Stromal cell of bone marrow (primary cell): ENCODE measurements around the gene PEX10.
"Not testable (repeated sequence)": the region's sequence is repeated elsewhere in the genome, so short reads cannot be mapped to it uniquely, and the experiment has no call there.

Experiments
- DNase-seq: peaks from one replicate; pipeline ENCODE4 v3.0.0-alpha.2; 2012; ENCODE audit warnings: low read depth

Gene PEX10

GRCh38 chr1:2443277-2444137 lies 31.1 kb upstream of the PEX10 start:
- no peak for DNase-seq

- no peak for DNase-seq
Measured at GRCh38 chr1:2442661-2443060, 30.3 kb upstream of the PEX10 start.

DNA sequence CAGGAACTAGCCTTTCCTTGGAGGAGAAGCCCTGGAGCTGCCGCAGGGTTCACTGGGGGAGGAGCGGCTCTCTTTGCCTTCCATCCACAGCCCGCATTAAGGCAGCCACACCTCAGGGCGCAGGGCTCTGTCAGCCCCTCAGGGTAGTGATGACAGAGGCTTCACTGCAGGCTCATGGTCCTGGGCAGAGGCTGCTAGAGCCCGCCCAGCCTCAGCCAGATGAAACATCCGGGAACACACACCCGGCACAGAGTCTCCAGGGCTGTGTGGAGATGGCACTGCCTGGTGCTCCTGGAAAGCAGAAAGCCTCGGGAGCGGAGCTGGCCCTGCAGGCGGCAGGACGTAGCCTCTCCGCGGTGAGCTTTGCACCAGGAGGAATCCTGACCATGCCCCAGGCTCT lies 29.4 kb upstream of the PEX10 start:
- DNase-seq: no peak

DNA sequence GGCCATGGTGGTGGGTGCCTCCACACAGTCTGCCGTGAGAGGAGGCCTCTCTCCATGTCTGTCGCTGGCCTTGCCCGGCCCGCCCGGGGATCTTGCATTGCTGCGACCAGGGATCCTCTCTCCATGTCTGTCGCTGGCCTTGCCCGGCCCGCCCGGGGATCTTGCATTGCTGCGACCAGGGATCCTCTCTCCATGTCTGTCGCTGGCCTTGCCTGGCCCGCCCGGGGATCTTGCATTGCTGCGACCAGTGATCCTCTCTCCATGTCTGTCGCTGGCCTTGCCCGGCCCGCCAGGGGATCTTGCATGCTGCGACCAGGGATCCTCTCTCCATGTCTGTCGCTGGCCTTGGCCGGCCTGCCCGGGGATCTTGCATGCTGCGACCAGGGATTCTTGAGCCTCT lies 28.0 kb upstream of the PEX10 start:
- not testable (repeated sequence) for DNase-seq

GRCh38 chr1:2439369-2439768 lies 27.0 kb upstream of the PEX10 start:
- no peak for DNase-seq

DNA sequence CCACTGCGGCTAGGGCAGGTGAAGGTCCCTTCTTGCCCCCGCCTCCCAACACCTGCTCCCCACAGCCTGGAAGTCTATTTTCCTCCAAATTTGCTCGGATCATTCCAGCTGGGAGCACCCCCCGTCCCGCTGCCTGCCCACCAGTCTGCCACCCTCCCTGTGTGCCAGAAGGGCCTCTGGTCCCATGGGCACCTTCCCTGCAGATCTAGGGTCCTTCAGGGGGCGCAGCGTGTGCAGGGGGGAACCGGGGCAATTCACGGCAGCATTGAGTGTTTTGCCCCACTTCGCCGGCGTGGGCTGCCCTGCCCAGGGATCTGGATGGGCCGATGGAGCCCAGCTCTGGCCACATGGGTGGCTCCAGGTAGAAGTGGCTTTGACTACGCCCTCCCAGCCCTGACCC lies 26.3 kb upstream of the PEX10 start:
- DNase-seq: no peak

- DNase-seq: no peak
Measured at GRCh38 chr1:2438038-2438437, 25.7 kb upstream of the PEX10 start.

- DNase-seq: no peak
Measured at GRCh38 chr1:2437617-2438016, 25.3 kb upstream of the PEX10 start.

- DNase-seq: no peak
Measured at GRCh38 chr1:2436876-2437275, 24.5 kb upstream of the PEX10 start.

DNA sequence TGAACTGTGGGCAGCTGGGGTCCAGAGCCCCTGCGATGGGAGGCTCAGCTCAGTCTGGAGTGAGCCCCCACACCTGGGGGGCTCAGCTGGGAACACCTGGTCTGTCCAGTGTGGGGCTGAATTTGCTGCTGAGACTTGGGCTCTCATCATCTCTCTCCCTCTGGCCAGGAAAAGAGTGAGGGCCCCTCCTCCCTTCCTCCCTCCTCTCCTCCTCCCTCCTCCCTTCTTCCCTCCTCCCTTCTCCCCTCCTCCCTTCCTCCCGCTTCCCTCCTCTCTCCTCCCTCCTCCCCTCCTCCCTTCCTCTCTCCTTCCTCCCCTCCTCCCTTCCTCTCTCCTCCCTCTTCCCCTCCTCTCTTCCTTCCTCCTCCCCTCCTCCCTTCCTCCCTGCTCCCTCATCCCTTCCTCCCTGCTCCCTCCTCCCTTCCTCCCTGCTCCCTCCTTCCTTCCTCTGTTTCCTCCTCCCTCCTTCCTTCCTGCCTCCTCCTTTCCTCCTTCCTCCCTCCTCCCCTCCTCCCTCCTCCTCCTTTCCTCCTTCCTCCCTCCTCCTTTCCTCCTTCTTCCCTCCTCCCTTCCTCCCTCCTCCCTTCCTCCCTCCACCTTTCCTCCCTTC lies 23.5 kb upstream of the PEX10 start:
- DNase-seq: no peak

- no peak for DNase-seq
Measured at GRCh38 chr1:2435091-2435490, 22.7 kb upstream of the PEX10 start.

DNA sequence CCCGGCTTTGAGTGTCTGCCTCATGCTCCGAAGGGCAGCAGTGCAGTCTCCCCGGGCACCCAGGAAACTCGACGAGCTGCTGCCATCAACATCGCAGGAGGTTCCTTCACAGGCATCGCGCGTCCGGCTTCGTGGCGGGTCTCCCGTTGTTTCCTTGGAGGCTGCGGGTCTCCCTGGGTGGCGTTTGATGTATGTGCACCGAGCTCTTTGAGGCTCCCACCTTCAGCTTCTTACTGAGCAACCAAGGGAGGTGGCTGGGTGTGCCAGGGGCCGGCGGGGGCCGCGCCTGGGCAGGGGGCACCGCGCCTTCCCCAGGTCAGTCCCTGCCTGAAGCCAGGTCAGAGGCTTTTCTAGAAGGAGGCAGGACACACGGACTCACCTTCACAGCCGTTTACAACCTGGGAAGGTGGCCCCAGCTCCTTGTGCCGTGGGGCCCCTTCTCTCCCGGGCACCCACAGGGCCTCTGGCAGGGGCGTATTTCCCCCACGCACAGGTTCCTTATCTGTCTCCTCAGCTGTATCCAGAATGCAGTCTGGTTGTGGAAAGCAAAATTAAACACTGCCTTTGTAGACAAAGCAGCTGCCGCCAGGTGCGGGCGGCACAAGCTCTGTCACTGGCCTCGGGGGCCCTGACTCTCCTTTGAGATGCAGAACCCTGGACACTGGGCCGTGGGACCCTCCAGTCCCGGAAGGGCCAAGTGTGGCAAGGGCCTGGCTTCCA lies 21.7 kb upstream of the PEX10 start:
- DNase-seq: no peak

DNA sequence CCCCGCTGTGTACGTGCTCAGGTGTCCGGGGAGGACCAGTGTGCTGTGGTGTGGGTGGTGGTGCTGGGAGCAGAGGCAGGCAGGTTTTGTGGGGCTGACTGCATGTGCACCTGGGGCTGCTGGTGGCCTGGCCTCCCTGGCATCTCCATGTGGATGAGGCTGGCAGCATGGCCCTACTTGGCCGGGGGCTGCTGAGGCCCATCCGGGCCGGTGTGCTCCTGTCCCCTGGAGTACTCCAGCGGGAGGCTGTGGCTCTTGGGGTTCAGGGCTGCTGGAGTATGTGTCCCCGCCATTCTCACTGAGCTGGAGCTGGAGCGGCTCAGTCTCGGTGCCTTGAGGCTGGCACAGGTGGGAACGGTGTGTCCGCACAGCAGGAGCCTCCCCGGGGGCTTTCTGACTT lies 20.8 kb upstream of the PEX10 start:
- DNase-seq: no peak

DNA sequence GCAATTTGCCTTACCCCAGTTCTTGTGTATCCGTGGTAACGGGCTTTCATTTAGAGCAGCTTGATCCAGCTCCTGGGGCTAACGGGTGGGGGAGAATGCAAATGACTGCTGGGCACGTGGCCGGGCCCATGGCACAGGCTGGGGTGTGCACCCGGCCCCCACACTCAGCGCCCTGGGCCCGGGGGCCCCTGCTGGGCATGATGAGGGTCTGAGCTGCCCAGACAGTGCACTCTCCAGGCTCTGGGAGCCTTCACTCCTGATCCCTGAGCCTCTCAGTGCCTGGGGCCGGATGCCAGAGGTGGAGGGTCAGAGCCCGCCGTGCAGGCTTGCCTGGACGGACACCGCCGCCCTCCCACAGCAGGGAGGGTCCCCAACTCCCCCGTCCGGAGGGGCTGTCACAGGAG lies 20.1 kb upstream of the PEX10 start:
- no peak for DNase-seq

DNA sequence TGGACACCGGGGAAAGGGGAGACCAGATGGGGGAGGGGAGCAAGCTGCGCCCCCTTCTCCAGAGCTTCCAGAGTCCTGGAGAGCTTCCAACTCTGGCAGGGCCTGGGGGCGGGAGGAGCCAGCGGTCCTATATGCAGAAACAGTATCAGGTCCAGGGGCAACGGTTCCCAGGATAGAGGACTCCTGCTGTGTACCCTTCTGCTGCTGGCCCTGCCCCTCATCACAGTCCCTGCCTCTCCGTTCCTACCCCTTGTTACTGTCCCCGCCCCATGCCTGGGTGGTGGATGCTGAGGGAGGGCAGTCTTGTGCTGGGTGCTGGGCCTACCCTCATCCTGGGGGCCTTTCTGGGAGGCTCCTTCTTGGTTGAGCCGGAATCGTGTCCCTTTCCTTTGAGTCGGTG lies 19.2 kb upstream of the PEX10 start:
- no peak for DNase-seq

DNA sequence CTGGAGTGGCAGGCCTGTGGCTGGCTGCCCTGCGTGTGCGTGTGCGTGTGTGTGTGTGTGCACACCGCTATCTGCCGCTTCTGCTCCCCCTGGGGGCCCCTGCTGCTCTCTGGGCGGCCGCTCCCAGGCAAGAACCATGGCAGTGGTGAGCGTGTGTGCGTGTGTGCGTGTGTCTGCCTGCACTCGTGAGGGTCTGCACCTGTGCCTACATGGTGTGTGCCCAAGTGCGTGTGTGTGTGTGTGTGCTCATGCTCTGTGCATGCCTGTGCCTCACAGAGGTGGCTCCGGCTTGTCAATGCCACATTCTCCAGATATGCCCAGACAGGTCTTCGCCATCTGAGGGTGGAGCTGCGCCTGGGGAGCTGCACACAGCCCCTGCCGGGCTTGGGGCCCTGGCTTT lies 18.7 kb upstream of the PEX10 start:
- DNase-seq: no peak

GRCh38 chr1:2430592-2430973 lies 18.2 kb upstream of the PEX10 start:
- no peak for DNase-seq

DNA sequence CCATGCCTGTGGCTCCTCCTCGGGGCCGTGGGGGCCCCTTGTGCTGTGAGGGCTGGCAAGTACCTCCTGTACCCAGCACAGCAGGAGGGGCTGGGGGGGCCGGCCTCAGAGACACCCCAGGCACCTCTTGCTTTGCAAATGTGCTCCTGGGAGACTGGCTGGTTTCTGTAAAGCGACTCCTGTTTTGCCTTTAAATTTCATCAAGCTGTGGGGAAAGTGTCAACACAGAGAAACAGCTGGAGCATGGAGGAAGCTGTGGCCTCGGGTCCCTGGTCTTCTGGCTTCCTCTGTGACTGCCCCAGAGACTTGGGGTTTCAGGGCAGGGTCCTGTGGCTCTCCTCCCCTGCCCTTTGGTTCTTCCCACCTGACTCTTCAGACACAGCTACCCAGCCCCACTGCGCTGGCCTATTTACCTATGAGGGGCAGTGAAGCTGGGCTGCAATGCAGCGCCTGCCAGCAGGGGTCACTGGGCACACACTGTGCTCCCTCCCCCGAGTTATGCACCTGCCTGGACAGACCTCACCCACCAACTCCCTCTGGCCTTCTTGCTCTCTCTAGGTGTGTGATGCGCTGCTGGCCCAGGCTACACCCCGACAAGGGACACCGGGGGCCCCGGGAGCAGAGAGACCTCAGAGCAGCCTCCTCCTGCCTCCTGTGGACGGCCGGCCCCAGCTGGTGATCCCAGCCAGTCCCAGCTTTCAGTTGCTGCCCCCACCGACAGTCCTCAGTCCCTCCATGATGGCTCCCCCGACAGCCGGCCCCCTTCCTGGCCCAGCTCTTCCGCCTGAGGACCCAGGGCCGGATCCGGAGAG lies 17.6 kb upstream of the PEX10 start:
- DNase-seq: no peak

- DNase-seq: no peak
Measured at GRCh38 chr1:2428490-2428889, 16.1 kb upstream of the PEX10 start.

DNA sequence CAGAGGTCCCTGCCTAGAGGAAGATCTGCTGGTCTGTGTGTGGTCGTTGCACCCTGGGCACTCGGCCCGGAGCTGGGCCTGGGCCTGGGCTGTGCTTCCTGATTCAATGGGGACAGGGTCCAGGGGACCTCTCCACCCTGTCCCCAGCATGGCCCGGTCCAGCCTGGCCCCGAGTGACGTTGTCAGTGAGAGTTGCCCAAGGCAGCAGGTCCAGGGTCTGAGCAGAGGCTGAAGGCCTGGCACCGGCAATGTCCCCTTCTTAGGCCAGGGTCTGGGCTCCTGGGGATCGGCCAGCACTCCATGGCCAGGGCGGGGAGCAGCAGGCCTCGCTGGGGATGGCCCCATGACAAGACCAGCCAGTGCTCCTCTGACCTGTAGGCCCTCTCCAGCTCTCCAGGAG lies 15.6 kb upstream of the PEX10 start:
- no peak for DNase-seq

DNA sequence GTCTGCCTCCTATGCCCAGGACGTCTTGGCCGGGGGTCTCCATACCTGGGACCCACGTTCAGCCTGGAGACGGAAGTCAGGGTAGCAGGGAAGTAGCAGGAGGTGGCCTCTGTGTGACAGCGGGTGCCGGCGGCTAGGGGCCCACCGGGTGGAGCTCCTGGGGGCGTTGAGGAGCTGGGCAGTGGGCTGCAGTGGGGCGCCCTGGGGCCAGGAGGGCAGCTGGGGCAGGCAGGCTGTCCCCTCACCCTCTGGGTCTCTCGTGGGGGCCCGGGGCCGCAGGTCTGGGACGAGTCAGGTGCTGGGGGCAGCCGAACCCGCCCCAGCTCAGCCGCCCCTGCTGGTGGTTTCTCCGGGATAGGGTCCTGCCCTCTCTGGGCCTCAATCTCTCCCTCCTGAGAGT lies 14.7 kb upstream of the PEX10 start:
- DNase-seq: no peak

GRCh38 chr1:2426540-2426939 lies 14.2 kb upstream of the PEX10 start:
- no peak for DNase-seq
